Measurements from ENCODE around the gene DHRS7B. TPM values are rescaled to one million over a fixed set of nuclear protein-coding genes. Genes with fewer than 3 reads are reported as not detected.

DHRS7B gene
- total and polyA plus RNA-seq, 4 donors = 14.3 to 21.9 (median 18.7) TPM

GRCh38 chr17:21100636-21101035 is 26.1 kb upstream of the DHRS7B start:
- H3K27me3 ChIP-seq (ENCODE audit: control insufficient read depth in 4 of 4, insufficient read depth in 4 of 4, low read length in 3 of 4) = peaks cover 0 to 3% (median 0%) of the 10 kb centered on the region in 4 donors
- no peak for DNase-seq (ENCODE audit: low spot score)
- H3K4me3 ChIP-seq (ENCODE audit: low read depth in 1 of 3, low read length in 3 of 3) = no peak overlapping the region
- no peaks in the 10 kb centered on the region for H3K9me3 ChIP-seq (ENCODE audit: control insufficient read depth in 4 of 4, low read length in 3 of 4)
- no peak overlapping the region for H3K27ac ChIP-seq (ENCODE audit: low read depth in 1 of 2, low read length in 2 of 2)
- H3K4me1 ChIP-seq (ENCODE audit: control insufficient read depth in 4 of 4, insufficient read depth in 4 of 4, low read length in 3 of 4) = peaks cover 0 to 11% (median 10%) of the 10 kb centered on the region in 4 donors
- H3K9ac ChIP-seq (ENCODE audit: low read depth in 1 of 2, low read length in 2 of 2) = no peak overlapping the region
- 82% methylated on average over 2 of the region's 2 CpGs for WGBS
- TF ChIP-seq TAF1 (conservative IDR thresholded peaks at IDR 0.05) = no peak
- TF ChIP-seq ZBTB33 (IDR thresholded peaks at IDR 0.05) = no peak
- no peak for TF ChIP-seq NR2F2 (IDR thresholded peaks at IDR 0.05)
- no peak for TF ChIP-seq JUND (IDR thresholded peaks at IDR 0.05)
- TF ChIP-seq ATF3 (IDR thresholded peaks at IDR 0.05) = no peak
- TF ChIP-seq HNF4A (conservative IDR thresholded peaks at IDR 0.05) = no peak
- no peak for TF ChIP-seq EGR1 (IDR thresholded peaks at IDR 0.05; ENCODE audit: low read depth in 2 of 2)
- no peak for TF ChIP-seq HNF4G (IDR thresholded peaks at IDR 0.05)
- no peak for TF ChIP-seq YY1 (IDR thresholded peaks at IDR 0.05)
- no peak for TF ChIP-seq GABPA (IDR thresholded peaks at IDR 0.05 in 1 of 2, conservative IDR thresholded peaks at IDR 0.05 in 1 of 2)
- TF ChIP-seq SP1 (IDR thresholded peaks at IDR 0.05) = no peak
- TF ChIP-seq FOXA1 (IDR thresholded peaks at IDR 0.05) = no peak
- no peak for TF ChIP-seq MAX (IDR thresholded peaks at IDR 0.05)
- no peak for TF ChIP-seq REST (IDR thresholded peaks at IDR 0.05)
- TF ChIP-seq CTCF (IDR thresholded peaks at IDR 0.05; ENCODE audit: low read depth, low read length, missing input control) = no peak
- H3K36me3 ChIP-seq (ENCODE audit: control insufficient read depth in 4 of 4, insufficient read depth in 3 of 4, low read depth in 1 of 4, low read length in 3 of 4) = no peaks in the 10 kb centered on the region

- no peak overlapping the region for H3K9ac ChIP-seq (ENCODE audit: low read depth in 1 of 2, low read length in 2 of 2)
- no peak for DNase-seq (ENCODE audit: low spot score)
- H3K36me3 ChIP-seq (ENCODE audit: control insufficient read depth in 4 of 4, insufficient read depth in 3 of 4, low read depth in 1 of 4, low read length in 3 of 4) = no peaks in the 10 kb centered on the region
- H3K9me3 ChIP-seq (ENCODE audit: control insufficient read depth in 4 of 4, low read length in 3 of 4) = no peaks in the 10 kb centered on the region
- no peaks in the 10 kb centered on the region for H3K27me3 ChIP-seq (ENCODE audit: control insufficient read depth in 4 of 4, insufficient read depth in 4 of 4, low read length in 3 of 4)
- 86% methylated on average over 7 of the region's 7 CpGs for WGBS
- H3K4me3 ChIP-seq (ENCODE audit: low read depth in 1 of 3, low read length in 3 of 3) = no peak overlapping the region
- peaks cover 0 to 2% (median under 1%) of the 10 kb centered on the region in 4 donors for H3K4me1 ChIP-seq (ENCODE audit: control insufficient read depth in 4 of 4, insufficient read depth in 4 of 4, low read length in 3 of 4)
- no peak overlapping the region for H3K27ac ChIP-seq (ENCODE audit: low read depth in 1 of 2, low read length in 2 of 2)
- TF ChIP-seq GABPA (IDR thresholded peaks at IDR 0.05 in 1 of 2, conservative IDR thresholded peaks at IDR 0.05 in 1 of 2) = no peak
- TF ChIP-seq SP1 (IDR thresholded peaks at IDR 0.05) = no peak
- no peak for TF ChIP-seq ZBTB33 (IDR thresholded peaks at IDR 0.05)
- no peak for TF ChIP-seq JUND (IDR thresholded peaks at IDR 0.05)
- no peak for TF ChIP-seq MAX (IDR thresholded peaks at IDR 0.05)
- no peak for TF ChIP-seq YY1 (IDR thresholded peaks at IDR 0.05)
- no peak for TF ChIP-seq NR2F2 (IDR thresholded peaks at IDR 0.05)
- TF ChIP-seq HNF4G (IDR thresholded peaks at IDR 0.05) = no peak
- no peak for TF ChIP-seq REST (IDR thresholded peaks at IDR 0.05)
- no peak for TF ChIP-seq ATF3 (IDR thresholded peaks at IDR 0.05)
- no peak for TF ChIP-seq RXRA (IDR thresholded peaks at IDR 0.05)
- no peak for TF ChIP-seq EGR1 (IDR thresholded peaks at IDR 0.05; ENCODE audit: low read depth in 2 of 2)
- no peak for TF ChIP-seq HNF4A (conservative IDR thresholded peaks at IDR 0.05)
- TF ChIP-seq TAF1 (conservative IDR thresholded peaks at IDR 0.05) = no peak
Measured at GRCh38 chr17:21104608-21105007, 22.2 kb upstream of the DHRS7B start.

All from liver (tissue), 9 donors.